AG08396 (cell line): ENCODE results near the gene TRPM8.
"Not testable (repeated sequence)": the region's sequence is repeated elsewhere in the genome, so short reads cannot be mapped to it uniquely, and the experiment has no call there.

Experiments used
- DNase-seq: peaks from one replicate; pipeline ENCODE4 v3.0.0; 2012; ENCODE audit warnings: low spot score, mixed read lengths

TRPM8 gene

DNA sequence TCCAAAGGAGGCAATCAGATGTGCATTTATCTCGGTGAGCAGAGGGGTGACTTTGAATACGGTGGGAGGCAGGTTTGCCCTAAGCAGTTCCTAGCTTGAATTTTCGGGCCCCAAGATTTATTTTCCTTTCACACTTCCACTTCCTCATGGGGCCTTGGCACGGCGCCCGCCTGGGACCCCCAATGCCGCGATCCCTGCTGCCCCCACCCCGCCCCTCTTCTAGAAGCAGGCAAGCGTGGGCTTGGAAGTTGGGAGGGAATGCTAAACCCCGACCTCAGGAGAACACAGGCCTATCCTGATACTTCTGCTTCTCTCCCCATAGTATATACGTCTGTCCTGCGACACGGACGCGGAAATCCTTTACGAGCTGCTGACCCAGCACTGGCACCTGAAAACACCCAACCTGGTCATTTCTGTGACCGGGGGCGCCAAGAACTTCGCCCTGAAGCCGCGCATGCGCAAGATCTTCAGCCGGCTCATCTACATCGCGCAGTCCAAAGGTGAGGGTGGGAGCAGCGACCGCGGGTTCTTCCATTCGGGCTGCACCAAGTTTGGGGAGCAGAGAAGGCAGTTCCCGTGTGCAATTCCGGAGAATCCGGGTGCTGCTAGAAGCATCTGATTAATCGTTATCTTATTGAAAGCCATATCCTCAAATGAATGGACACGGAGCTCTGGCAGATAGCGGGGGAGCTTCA, 21.6 kb downstream of the TRPM8 start:
- no peak for DNase-seq

- DNase-seq, result no peak
Observed at GRCh38 chr2:233940376-233941276, 23.5 kb downstream of the TRPM8 start.

GRCh38 chr2:233942731-233943130, 25.6 kb downstream of the TRPM8 start:
- DNase-seq, result no peak

DNA sequence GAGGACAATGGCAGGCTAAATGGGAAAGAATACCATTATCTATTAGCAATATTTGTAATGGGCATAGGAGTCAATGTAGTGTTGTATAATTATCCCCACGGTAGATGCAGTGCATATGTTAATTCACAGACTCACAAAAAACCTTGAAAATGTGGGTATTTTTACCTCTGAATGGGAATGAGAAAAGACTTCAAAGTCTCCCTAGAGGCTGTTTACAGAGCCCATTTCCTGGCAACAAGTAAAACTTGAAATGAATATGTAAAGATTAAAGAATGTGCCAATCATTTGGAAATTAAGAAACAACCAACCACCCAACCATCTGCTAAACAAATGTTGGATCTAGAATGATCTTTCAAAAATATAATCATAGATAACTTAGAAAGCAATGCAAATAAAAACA, 27.1 kb downstream of the TRPM8 start:
- no peak for DNase-seq

DNA sequence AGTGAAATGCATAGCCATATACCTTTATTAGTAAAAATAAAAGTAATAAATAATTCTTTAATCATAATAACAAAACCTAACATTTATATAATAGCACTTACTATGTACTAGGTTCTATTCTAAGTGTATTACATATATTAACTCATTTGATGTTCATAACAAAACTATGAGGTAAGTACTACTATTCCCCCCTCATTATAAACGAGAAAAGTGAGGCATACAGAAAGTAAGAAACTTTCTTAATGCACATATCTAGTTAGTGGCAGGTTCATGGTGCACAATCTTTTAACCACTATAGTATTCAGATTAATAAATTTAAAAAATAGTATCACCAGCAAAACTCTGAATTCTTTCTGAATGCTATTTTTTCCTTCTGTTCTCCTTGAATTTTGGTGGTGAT, 27.5 kb downstream of the TRPM8 start:
- no peak for DNase-seq

DNA sequence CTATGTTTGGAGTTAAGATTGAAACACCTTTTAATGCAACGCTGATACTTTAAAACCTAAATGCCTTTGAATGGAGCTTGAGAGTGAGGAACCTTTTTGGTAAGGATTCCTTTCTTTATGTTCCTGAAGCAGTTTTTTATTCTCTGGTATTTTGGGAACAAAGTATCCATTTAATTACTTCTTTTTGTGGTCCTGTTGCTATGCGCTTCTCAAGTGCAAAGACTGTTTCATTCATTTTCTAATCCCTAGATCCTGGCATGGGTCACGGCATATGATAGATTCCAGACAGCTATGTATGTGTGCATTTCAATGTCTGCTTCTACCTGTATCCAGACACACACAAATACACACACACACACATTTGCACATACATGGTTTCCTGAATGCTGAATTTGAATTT, 28.0 kb downstream of the TRPM8 start:
- no peak for DNase-seq

- no peak for DNase-seq
Observed at GRCh38 chr2:233950078-233950825, 33.1 kb downstream of the TRPM8 start.

DNA sequence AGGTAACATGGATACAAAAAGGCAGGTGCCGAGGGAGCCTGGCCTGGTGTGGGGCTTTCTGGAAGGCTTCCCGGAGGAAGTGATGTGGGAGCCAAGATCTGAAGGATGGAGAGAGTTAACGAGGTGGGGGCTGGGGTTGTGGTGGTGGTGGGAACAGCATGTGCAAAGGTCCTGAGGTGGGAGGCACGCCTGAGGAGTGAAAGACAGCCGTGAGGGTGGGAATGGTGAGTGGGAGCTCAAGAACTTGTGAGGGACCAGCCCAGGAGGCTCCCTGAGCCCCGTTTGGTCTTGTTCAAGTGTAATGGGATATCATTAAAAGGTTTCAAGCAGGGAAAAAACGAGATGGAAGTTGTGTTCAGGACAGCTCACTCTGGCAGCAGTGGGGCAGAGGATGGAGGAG, 35.2 kb downstream of the TRPM8 start:
- DNase-seq, result no peak

- DNase-seq, result no peak
Observed at GRCh38 chr2:233953087-233953801, 36.1 kb downstream of the TRPM8 start.

- no peak for DNase-seq
Observed at GRCh38 chr2:233960203-233960602, 43.0 kb downstream of the TRPM8 start.

DNA sequence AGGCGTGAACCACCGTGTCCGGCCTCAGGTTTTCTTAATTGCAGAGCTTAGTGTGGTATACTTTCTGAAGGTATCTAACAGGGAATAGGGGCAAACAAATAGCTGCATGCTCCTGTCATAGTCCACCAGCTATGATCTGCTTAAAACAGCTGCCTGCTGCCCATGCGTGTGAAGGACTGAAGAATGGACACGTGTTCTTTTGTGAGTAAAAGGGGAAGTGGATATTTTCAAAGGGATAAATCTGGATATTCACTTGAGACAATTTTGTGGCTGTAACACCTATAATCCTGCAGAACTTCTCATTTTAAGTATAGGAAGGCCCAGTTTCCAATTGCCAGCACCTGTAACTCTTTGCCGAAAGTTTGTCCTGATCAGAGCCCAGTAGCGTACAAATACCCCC, 44.7 kb downstream of the TRPM8 start:
- DNase-seq, result no peak

DNA sequence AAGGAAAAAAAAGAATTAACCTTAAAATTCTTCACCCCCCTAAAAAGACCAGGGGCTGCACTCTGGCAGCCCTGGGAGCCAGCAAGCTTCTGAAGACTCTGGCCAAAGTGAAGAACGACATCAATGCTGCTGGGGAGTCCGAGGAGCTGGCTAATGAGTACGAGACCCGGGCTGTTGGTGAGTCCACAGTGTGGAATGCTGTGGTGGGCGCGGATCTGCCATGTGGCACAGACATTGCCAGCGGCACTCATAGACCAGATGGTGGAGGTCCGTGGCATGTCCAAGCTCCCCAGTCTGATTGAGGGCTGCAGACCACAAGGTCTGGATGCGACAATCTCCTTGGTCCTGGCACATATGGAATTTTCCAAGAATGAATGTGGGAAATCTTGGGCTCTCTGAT, 47.4 kb downstream of the TRPM8 start:
- DNase-seq, result no peak

DNA sequence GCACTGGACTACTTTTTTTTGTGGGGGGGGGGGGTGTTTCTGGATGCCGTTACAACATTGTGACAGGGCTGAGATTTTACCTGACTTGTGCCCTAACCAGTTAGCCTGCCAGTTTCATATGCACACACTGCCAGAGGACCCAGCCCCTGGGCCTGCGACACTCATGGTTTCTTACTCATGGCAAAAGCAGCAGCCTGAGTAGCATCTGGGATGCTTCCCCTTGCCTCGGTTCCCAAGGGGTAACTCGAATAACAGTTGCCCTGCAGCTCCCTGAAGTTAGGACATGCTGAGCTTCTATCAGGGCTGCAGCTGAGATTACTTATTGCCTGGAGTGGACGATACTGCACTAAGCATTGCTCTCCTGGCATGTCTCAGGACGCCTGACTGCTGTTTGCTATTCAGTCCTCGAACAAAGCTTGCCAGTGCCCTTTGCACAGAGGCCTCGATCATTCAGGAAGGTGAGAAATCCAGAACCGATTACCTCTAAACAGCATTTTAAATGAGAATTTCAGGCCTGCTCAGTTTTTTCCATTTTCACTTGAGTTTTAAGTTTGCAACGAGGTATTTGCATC, 47.9 kb downstream of the TRPM8 start:
- DNase-seq, result no peak

DNA sequence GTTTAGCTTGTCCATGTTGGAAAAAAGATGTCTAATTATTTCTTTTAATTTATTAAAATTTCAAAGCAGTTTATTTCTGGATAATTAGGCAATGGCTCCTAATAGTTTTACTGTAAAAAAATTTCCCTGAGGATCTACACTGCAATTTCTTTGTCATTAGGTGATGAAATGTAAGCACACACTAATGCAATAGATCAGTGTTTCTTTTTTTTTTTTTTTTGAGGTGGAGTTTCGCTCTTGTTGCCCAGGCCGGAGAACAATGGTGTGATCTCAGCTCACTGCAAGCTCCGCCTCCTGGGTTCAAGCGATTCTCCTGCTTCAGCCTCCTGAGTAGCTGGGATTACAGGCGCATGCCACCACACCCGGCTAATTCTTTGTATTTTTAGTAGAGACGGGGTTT, 48.5 kb downstream of the TRPM8 start:
- DNase-seq, result not testable (repeated sequence)

DNA sequence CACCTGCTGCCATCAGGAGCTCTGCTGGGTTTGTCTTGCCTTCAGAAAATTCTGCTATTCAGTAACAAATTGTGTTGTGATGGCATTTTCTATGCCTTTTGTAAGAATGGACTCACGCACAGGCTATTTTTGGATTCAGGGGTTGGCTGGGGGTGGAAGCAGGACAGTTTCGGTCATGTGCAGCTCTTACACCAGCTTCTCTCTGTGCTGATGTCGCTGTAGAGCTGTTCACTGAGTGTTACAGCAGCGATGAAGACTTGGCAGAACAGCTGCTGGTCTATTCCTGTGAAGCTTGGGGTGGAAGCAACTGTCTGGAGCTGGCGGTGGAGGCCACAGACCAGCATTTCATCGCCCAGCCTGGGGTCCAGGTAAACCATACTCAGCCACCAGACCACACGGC, 49.2 kb downstream of the TRPM8 start:
- DNase-seq, result peak; percentile 26

DNA sequence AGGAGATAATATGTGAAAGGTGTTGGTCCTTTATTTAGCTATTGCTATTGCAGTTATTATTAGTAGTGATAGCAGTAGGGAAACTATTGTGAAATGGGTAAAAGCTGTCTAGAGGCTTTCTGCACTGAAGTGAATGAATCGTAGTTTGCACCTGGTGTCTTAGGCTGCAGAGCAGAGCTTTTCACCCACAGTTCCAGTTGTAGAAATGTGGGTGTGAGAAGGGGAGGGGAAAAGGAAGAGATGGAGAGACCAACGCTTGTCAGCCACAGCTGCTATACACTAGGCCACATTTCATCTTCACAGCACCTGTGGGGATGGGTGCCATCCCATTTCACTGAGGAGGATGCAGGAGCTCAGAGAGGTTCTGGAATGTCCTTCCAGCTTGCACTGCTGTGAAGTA, 50.0 kb downstream of the TRPM8 start:
- no peak for DNase-seq

- no peak for DNase-seq
Observed at GRCh38 chr2:233968556-233968955, 51.4 kb downstream of the TRPM8 start.

DNA sequence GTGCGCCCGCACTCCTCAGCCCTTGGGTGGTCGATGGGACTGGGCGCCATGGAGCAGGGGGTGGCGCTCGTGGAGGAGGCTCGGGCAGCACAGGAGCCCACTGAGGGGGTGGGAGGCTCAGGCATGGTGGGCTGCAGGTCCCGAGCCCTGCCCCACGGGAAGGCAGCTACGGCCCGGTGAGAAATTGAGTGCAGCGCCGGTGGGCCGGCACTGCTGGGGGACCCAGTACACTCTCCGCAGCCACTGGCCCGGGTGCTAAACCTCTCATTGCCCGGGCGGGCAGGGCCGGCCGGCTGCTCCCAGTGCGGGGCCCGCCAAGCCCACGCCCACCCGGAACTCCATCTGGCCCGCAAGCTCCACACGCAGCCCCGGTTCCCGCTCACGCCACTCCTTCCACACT, 55.3 kb downstream of the TRPM8 start:
- not testable (repeated sequence) for DNase-seq

DNA sequence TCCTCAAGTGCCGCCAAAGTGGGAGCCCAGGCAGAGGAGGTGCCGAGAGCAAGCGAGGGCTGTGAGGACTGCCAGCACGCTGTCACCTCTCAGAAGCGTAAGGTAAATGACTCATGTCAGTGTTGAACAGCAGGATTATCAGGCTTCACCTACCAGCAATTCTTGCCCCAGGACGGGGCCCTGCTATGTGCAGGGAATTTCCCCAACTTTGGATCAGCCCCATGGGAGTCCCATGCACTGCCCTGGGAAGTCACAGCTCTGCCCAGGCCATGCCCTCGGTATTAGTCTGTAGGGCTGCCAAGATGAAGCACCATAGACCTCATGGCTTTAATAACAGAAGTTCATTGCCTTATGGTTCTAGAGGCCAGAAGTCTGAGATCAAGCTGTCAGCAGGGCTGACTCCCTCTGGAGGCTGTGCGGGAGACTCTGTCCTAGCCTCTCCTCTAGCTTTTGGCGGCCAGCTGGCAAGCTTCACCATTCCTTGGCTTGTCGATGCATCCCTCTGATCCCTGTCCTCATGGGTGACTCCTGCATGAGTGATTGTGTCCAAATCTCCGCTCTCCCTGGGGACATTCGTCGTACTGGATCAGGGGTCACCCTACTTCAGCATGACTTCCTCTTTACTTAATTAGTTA, 55.9 kb downstream of the TRPM8 start:
- DNase-seq, result no peak

DNA sequence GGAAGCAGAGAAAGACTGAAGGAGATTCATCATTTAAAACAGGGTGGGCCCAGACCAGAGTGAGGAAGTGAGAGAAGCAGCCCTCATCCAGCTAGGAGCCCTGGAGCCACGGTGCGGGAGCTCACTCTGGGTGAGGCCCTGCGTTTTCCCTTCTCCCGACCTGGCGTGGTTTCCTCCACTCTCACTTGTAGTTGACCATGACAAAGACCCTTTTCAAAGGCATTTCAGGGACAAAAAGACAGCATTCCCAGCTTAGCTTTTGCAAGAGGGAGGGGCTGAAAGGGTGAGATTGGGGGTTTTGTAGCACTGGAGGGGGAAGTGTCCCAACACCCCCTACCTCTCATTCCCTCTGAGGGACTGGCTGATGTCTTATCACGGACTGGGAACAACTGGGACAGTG, 56.6 kb downstream of the TRPM8 start:
- DNase-seq, result no peak

- peak; percentile 90 for DNase-seq
Observed at GRCh38 chr2:233974530-233975071, 57.4 kb downstream of the TRPM8 start.
